HCT116 (cell line): ENCODE measurements around the gene SH3TC1. TPM values are rescaled to one million over a fixed set of nuclear protein-coding genes. Genes with fewer than 3 reads are reported as not detected.

Source experiments
- ATAC-seq: fragments of 200-7000 bp; cut with Tn5 transposase; 2 replicates; pipeline ENCODE4 v1.9.1; 2020; ENCODE audit warnings: mild to moderate bottlenecking, moderate library complexity
- BruUV-seq: library from RNA; stranded (reverse); fragments of 400-500 nt; replicated peaks from 2 replicates; lab custom pipeline; 2021; lab: Mats Ljungman, UMichigan
- CTCF ChIA-PET: fragments of 300-600 bp; sonication (Branson Sonifier 250); formaldehyde crosslinking; loops from one replicate; lab custom pipeline; 2021; ENCODE audit warnings: antibody characterized with exemption; lab: Charles Lee
- POLR2A ChIA-PET: fragments of 300-600, 350-600 bp; sonication (Branson Sonifier 250); formaldehyde crosslinking; loops from one replicate; lab custom pipeline; 2021; ENCODE audit warnings: antibody characterized with exemption; lab: Charles Lee
- RAD21 ChIA-PET, 2 experiments: fragments of 300-600 bp; sonication (Branson Sonifier 250); formaldehyde crosslinking; loops; one replicate each; lab custom pipeline; 2023; ENCODE audit warnings: low total read pairs in 2 of 2; ENCODE audit not compliant: uncharacterized antibody in 2 of 2, unreplicated experiment in 2 of 2, low non-redundant PET in 1 of 2; lab: Charles Lee
- DNase-seq: peaks from one replicate; pipeline ENCODE4 v3.0.0-alpha.2; 2010; ENCODE audit warnings: low read depth, low spot score
- H2AFZ ChIP-seq: fragments of 200-600 bp; shearing (Covaris generic), sonication (generic); 2 replicates; pipeline ENCODE4 v1.6.1; 2017; ENCODE audit warnings: low read depth, mixed run types, mixed read lengths, antibody characterized with exemption, low read length; ENCODE audit not compliant: poor library complexity, severe bottlenecking
- H3K27ac ChIP-seq: 2 replicates; pipeline ENCODE4 v1.5.1; 2012; ENCODE audit warnings: low read depth, low read length
- H3K27me3 ChIP-seq: fragments of 200-600 bp; sonication (generic); 2 replicates; pipeline ENCODE4 v1.6.1; 2016; ENCODE audit warnings: mixed run types, low read length, mixed read lengths; ENCODE audit not compliant: insufficient read depth
- H3K36me3 ChIP-seq, 2 experiments: fragments of 200-500 bp in 1 of 2; fragments of 200-600 bp in 1 of 2; sonication (Bioruptor generic) in 1 of 2; sonication (generic) in 1 of 2; 2 replicates each; pipeline versions ENCODE4 v1.5.1 to v1.6.1; 2014 to 2016; ENCODE audit warnings: low read length in 2 of 2, inconsistent platforms in 1 of 2, mixed read lengths in 1 of 2, mixed run types in 1 of 2; ENCODE audit not compliant: insufficient read depth in 2 of 2, control insufficient read depth in 1 of 2
- H3K4me1 ChIP-seq, 2 experiments: fragments of 200-600 bp in 1 of 2; sonication (generic) in 1 of 2; 2 replicates each; pipeline versions ENCODE4 v1.5.1 to v1.6.1; 2012 to 2017; ENCODE audit warnings: low read length in 2 of 2, inconsistent platforms in 1 of 2, mild to moderate bottlenecking in 1 of 2, mixed read lengths in 1 of 2, mixed run types in 1 of 2, moderate library complexity in 1 of 2; ENCODE audit not compliant: insufficient read depth in 2 of 2, control insufficient read depth in 1 of 2
- H3K4me2 ChIP-seq: fragments of 200-600 bp; sonication (generic); 2 replicates; pipeline ENCODE4 v1.6.1; 2017; ENCODE audit warnings: mixed run types, low read length, mixed read lengths
- H3K4me3 ChIP-seq, 2 experiments: fragments of 200-600 bp in 1 of 2; sonication (generic) in 1 of 2; replicated peaks in 1 of 2; 2 replicates each; pipeline ENCODE4 v1.5.1; 2011 to 2016; ENCODE audit warnings: low read length in 2 of 2, control low read depth in 1 of 2, low read depth in 1 of 2, mild to moderate bottlenecking in 1 of 2, mixed read lengths in 1 of 2, mixed run types in 1 of 2
- H3K79me2 ChIP-seq: fragments of 200-600 bp; sonication (generic); 2 replicates; pipeline ENCODE4 v1.6.1; 2017; ENCODE audit warnings: mild to moderate bottlenecking, mixed run types, low read length, moderate library complexity, mixed read lengths; ENCODE audit not compliant: insufficient read depth
- H3K9ac ChIP-seq: fragments of 200-600 bp; sonication (generic); 2 replicates; pipeline ENCODE4 v1.6.1; 2016; ENCODE audit warnings: low read length, mixed read lengths
- H3K9me2 ChIP-seq: fragments of 200-600 bp; sonication (generic), shearing (Covaris generic); 2 replicates; pipeline ENCODE4 v1.6.1; 2017; ENCODE audit warnings: mixed run types, mild to moderate bottlenecking, moderate library complexity; ENCODE audit not compliant: insufficient read depth
- H3K9me3 ChIP-seq, 2 experiments: fragments of 200-500 bp in 1 of 2; fragments of 200-600 bp in 1 of 2; sonication (Bioruptor generic) in 1 of 2; sonication (generic) in 1 of 2; 2 replicates each; pipeline ENCODE4 v1.6.1; 2014 to 2017; ENCODE audit warnings: low read length in 2 of 2, mixed read lengths in 2 of 2, inconsistent platforms in 1 of 2, low read depth in 1 of 2, mild to moderate bottlenecking in 1 of 2, mixed run types in 1 of 2, moderate library complexity in 1 of 2; ENCODE audit not compliant: control insufficient read depth in 1 of 2, insufficient read depth in 1 of 2
- H4K20me1 ChIP-seq: fragments of 200-600 bp; sonication (generic), shearing (Covaris generic); 2 replicates; pipeline ENCODE4 v1.6.1; 2017; ENCODE audit warnings: mixed run types, mild to moderate bottlenecking, moderate library complexity; ENCODE audit not compliant: insufficient read depth
- CBX3 ChIP-seq: IDR thresholded peaks from 2 replicates; pipeline ENCODE4 v1.6.1; 2012; ENCODE audit warnings: low read depth
- CEBPB ChIP-seq: IDR thresholded peaks from 2 replicates; pipeline ENCODE4 v1.6.1; 2012; ENCODE audit warnings: low read depth
- EGR1 ChIP-seq: IDR thresholded peaks from 2 replicates; pipeline ENCODE4 v1.6.1; 2012; ENCODE audit warnings: low read depth
- EZH2 ChIP-seq: fragments of 200-600 bp; sonication (generic); IDR thresholded peaks from 2 replicates; pipeline ENCODE4 v1.6.1; 2017; ENCODE audit warnings: antibody characterized with exemption, mixed run types
- EZH2phosphoT487 ChIP-seq: fragments of 200-600 bp; IDR thresholded peaks from 2 replicates; pipeline ENCODE4 v1.6.1; 2018; ENCODE audit warnings: antibody characterized with exemption, borderline replicate concordance
- FOSL1 ChIP-seq: IDR thresholded peaks from 2 replicates; pipeline ENCODE4 v1.6.1; 2012; ENCODE audit warnings: low read depth
- JUND ChIP-seq: IDR thresholded peaks from 2 replicates; pipeline ENCODE4 v1.6.1; 2012
- POLR2A ChIP-seq: IDR thresholded peaks from 2 replicates; pipeline ENCODE4 v1.7.0; 2011; ENCODE audit warnings: borderline replicate concordance; ENCODE audit not compliant: insufficient read depth, insufficient read length; ENCODE audit errors: extremely low read depth
- RAD21 ChIP-seq: IDR thresholded peaks from 2 replicates; pipeline ENCODE4 v1.6.1; 2012; ENCODE audit warnings: low read depth, mild to moderate bottlenecking
- SIN3A ChIP-seq: IDR thresholded peaks from 2 replicates; pipeline ENCODE4 v1.6.1; 2012; ENCODE audit warnings: low read depth
- SP1 ChIP-seq: IDR thresholded peaks from 2 replicates; pipeline ENCODE4 v1.6.1; 2012; ENCODE audit warnings: low read depth
- SRF ChIP-seq: IDR thresholded peaks from 2 replicates; pipeline ENCODE4 v1.6.1; 2012; ENCODE audit warnings: low read depth
- TCF7L2 ChIP-seq: IDR thresholded peaks from 2 replicates; pipeline ENCODE4 v1.7.0; 2011; ENCODE audit warnings: borderline replicate concordance, inconsistent platforms; ENCODE audit not compliant: insufficient read depth, insufficient read length; ENCODE audit errors: extremely low read depth
- ZNF274 ChIP-seq: fragments of 200-500 bp; sonication (Bioruptor generic); IDR thresholded peaks from 2 replicates; pipeline ENCODE4 v1.6.1; 2014; ENCODE audit warnings: mild to moderate bottlenecking, low read depth, low read length, inconsistent platforms
- intact Hi-C: fragments of 100-400 bp; cut with micrococcal nuclease; formaldehyde crosslinking; loops from 2 replicates; pipeline ENCODE4 v1.10.0; 2022
- total RNA-seq: library from RNA; stranded (reverse); gene quantifications from one replicate; pipeline ENCODE4 v1.2.1, GENCODE V29; 2021; ENCODE audit not compliant: unreplicated experiment
- TF ChIP-seq, protein P1 (sequence below): IDR thresholded peaks from 2 replicates; pipeline ENCODE4 v1.6.1; 2012
- TF ChIP-seq, protein P2 (sequence below): IDR thresholded peaks from 2 replicates; pipeline ENCODE4 v1.6.1; 2012; ENCODE audit warnings: low read depth
- TF ChIP-seq, protein P3 (sequence below): IDR thresholded peaks from 2 replicates; pipeline ENCODE4 v1.6.1; 2012
- TF ChIP-seq, protein P4 (sequence below), 3 experiments: fragments of 200-600 bp in 1 of 3; sonication (generic) in 1 of 3; IDR thresholded peaks in 2 of 3; conservative IDR thresholded peaks in 1 of 3; 2 replicates each; pipeline ENCODE4 v1.5.1; 2012 to 2017; ENCODE audit warnings: low read depth in 2 of 3, low read length in 2 of 3, antibody characterized with exemption in 1 of 3, borderline replicate concordance in 1 of 3, control low read depth in 1 of 3, mild to moderate bottlenecking in 1 of 3, mixed read lengths in 1 of 3, mixed run types in 1 of 3, moderate library complexity in 1 of 3; ENCODE audit not compliant: insufficient read depth in 1 of 3
- TF ChIP-seq, protein P5 (sequence below): IDR thresholded peaks from 2 replicates; pipeline ENCODE4 v1.6.1; 2011; ENCODE audit warnings: mild to moderate bottlenecking, low read length, moderate library complexity; ENCODE audit not compliant: insufficient replicate concordance; ENCODE audit errors: extremely low read depth

SH3TC1 gene
- total RNA-seq, 1 experiment from 2014 or later = 12.5 TPM

DNA sequence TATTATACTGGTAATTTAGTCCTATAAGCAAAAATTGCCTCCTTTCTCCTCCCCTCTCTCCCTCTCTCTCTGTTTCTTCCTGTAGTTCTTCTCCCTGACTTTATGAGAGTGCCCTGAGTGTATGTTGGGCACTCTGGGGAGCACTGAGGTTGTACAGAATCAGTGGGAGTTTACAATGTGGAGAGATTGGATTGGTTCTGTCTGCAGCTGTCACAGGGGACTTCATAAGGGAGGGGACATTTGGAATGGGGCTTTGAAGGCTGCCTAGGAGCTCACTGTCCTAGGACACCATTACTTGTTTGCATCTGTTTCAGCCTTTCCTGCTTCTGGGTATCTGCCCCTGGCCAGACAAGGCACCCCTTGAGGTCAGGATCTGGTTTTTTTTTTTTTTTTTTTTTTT is 22.9 kb downstream of the SH3TC1 start:
- no peaks in the 10 kb centered on the region for H4K20me1 ChIP-seq
- H3K79me2 ChIP-seq = no peaks in the 10 kb centered on the region
- H2AFZ ChIP-seq = no peak overlapping the region
- ChIA-PET CTCF (interaction anchor here (0.7 to 1.1 kb wide), 2 partner anchors 20 kb away, joined by 3 read pairs; no protein-coding TSS in a partner anchor), RAD21 (no interaction called here), POLR2A (no interaction called here)
- no peaks in the 10 kb centered on the region for H3K9me3 ChIP-seq
- H3K36me3 ChIP-seq = no peaks in the 10 kb centered on the region
- no TSS peak for BruUV-seq
- H3K4me3 ChIP-seq = no peak overlapping the region
- DNase-seq (no peak), ATAC-seq (no peak)
- H3K27ac ChIP-seq = no peak overlapping the region
- TF ChIP-seq, protein P1, sequence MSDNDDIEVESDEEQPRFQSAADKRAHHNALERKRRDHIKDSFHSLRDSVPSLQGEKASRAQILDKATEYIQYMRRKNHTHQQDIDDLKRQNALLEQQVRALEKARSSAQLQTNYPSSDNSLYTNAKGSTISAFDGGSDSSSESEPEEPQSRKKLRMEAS = no peak
- TF ChIP-seq POLR2A = no peak
- TF ChIP-seq, protein P2, sequence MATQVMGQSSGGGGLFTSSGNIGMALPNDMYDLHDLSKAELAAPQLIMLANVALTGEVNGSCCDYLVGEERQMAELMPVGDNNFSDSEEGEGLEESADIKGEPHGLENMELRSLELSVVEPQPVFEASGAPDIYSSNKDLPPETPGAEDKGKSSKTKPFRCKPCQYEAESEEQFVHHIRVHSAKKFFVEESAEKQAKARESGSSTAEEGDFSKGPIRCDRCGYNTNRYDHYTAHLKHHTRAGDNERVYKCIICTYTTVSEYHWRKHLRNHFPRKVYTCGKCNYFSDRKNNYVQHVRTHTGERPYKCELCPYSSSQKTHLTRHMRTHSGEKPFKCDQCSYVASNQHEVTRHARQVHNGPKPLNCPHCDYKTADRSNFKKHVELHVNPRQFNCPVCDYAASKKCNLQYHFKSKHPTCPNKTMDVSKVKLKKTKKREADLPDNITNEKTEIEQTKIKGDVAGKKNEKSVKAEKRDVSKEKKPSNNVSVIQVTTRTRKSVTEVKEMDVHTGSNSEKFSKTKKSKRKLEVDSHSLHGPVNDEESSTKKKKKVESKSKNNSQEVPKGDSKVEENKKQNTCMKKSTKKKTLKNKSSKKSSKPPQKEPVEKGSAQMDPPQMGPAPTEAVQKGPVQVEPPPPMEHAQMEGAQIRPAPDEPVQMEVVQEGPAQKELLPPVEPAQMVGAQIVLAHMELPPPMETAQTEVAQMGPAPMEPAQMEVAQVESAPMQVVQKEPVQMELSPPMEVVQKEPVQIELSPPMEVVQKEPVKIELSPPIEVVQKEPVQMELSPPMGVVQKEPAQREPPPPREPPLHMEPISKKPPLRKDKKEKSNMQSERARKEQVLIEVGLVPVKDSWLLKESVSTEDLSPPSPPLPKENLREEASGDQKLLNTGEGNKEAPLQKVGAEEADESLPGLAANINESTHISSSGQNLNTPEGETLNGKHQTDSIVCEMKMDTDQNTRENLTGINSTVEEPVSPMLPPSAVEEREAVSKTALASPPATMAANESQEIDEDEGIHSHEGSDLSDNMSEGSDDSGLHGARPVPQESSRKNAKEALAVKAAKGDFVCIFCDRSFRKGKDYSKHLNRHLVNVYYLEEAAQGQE = no peak
- no peak for TF ChIP-seq EZH2phosphoT487
- no peak for TF ChIP-seq SP1
- no peak for TF ChIP-seq EGR1
- TF ChIP-seq, protein P3, sequence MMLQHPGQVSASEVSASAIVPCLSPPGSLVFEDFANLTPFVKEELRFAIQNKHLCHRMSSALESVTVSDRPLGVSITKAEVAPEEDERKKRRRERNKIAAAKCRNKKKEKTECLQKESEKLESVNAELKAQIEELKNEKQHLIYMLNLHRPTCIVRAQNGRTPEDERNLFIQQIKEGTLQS = no peak
- TF ChIP-seq EZH2 = no peak
- no peak for TF ChIP-seq RAD21
- TF ChIP-seq SRF = no peak
- no peak for TF ChIP-seq ZNF274
- TF ChIP-seq FOSL1 = no peak
- no peak for TF ChIP-seq JUND
- no peak for TF ChIP-seq TCF7L2
- TF ChIP-seq SIN3A = no peak
- TF ChIP-seq CBX3 = no peak
- TF ChIP-seq, protein P4, sequence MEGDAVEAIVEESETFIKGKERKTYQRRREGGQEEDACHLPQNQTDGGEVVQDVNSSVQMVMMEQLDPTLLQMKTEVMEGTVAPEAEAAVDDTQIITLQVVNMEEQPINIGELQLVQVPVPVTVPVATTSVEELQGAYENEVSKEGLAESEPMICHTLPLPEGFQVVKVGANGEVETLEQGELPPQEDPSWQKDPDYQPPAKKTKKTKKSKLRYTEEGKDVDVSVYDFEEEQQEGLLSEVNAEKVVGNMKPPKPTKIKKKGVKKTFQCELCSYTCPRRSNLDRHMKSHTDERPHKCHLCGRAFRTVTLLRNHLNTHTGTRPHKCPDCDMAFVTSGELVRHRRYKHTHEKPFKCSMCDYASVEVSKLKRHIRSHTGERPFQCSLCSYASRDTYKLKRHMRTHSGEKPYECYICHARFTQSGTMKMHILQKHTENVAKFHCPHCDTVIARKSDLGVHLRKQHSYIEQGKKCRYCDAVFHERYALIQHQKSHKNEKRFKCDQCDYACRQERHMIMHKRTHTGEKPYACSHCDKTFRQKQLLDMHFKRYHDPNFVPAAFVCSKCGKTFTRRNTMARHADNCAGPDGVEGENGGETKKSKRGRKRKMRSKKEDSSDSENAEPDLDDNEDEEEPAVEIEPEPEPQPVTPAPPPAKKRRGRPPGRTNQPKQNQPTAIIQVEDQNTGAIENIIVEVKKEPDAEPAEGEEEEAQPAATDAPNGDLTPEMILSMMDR (IDR thresholded peaks at IDR 0.05 in 2 of 3, conservative IDR thresholded peaks at IDR 0.05 in 1 of 3; ENCODE audit: borderline replicate concordance in 1 of 3, insufficient read depth in 1 of 3, low read depth in 2 of 3, low read length in 2 of 3) = no peak
- TF ChIP-seq, protein P5, sequence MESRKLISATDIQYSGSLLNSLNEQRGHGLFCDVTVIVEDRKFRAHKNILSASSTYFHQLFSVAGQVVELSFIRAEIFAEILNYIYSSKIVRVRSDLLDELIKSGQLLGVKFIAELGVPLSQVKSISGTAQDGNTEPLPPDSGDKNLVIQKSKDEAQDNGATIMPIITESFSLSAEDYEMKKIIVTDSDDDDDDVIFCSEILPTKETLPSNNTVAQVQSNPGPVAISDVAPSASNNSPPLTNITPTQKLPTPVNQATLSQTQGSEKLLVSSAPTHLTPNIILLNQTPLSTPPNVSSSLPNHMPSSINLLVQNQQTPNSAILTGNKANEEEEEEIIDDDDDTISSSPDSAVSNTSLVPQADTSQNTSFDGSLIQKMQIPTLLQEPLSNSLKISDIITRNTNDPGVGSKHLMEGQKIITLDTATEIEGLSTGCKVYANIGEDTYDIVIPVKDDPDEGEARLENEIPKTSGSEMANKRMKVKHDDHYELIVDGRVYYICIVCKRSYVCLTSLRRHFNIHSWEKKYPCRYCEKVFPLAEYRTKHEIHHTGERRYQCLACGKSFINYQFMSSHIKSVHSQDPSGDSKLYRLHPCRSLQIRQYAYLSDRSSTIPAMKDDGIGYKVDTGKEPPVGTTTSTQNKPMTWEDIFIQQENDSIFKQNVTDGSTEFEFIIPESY = no peak
- no peak for TF ChIP-seq CEBPB
- H3K4me1 ChIP-seq = no peaks in the 10 kb centered on the region
- H3K27me3 ChIP-seq = no peaks in the 10 kb centered on the region
- H3K9me2 ChIP-seq = no peaks in the 10 kb centered on the region
- no peak overlapping the region for H3K4me2 ChIP-seq
- no peak overlapping the region for H3K9ac ChIP-seq
- intact Hi-C loops = no loop called here
